GM06990 (cell line): ENCODE results near the gene MAD1L1.
"Not testable (repeated sequence)": the region's sequence is repeated elsewhere in the genome, so short reads cannot be mapped to it uniquely, and the experiment has no call there.

Source experiments
- DNase-seq: peaks from one replicate; pipeline ENCODE4 v3.0.0-alpha.2; 2011; ENCODE audit not compliant: insufficient read length; ENCODE audit errors: extremely low read depth
- H3K27me3 ChIP-seq: replicated peaks from 2 replicates; pipeline ENCODE4 v1.6.0; 2011; ENCODE audit warnings: low read length; ENCODE audit not compliant: control insufficient read depth, insufficient read depth
- H3K36me3 ChIP-seq: 2 replicates; pipeline ENCODE4 v1.5.1; 2011; ENCODE audit warnings: low read length; ENCODE audit not compliant: control insufficient read depth, insufficient read depth
- H3K4me3 ChIP-seq: replicated peaks from 2 replicates; pipeline ENCODE4 v1.5.1; 2011; ENCODE audit warnings: low read depth, mild to moderate bottlenecking, control low read depth, low read length
- TF ChIP-seq, protein P1 (sequence below): IDR thresholded peaks from 2 replicates; pipeline ENCODE4 v1.5.1; 2011; ENCODE audit warnings: low read length, control low read depth, mild to moderate bottlenecking, inconsistent platforms; ENCODE audit not compliant: insufficient read depth, poor library complexity, severe bottlenecking

MAD1L1 gene

GRCh38 chr7:1998146-1998545 lies 234.6 kb downstream of the MAD1L1 start:
- H3K27me3 ChIP-seq, result no peaks in the 10 kb centered on the region
- DNase-seq, result no peak
- H3K4me3 ChIP-seq, result no peak overlapping the region
- H3K36me3 ChIP-seq, result no peaks in the 10 kb centered on the region; the same call in none of the 2 replicates
- TF ChIP-seq, protein P1, sequence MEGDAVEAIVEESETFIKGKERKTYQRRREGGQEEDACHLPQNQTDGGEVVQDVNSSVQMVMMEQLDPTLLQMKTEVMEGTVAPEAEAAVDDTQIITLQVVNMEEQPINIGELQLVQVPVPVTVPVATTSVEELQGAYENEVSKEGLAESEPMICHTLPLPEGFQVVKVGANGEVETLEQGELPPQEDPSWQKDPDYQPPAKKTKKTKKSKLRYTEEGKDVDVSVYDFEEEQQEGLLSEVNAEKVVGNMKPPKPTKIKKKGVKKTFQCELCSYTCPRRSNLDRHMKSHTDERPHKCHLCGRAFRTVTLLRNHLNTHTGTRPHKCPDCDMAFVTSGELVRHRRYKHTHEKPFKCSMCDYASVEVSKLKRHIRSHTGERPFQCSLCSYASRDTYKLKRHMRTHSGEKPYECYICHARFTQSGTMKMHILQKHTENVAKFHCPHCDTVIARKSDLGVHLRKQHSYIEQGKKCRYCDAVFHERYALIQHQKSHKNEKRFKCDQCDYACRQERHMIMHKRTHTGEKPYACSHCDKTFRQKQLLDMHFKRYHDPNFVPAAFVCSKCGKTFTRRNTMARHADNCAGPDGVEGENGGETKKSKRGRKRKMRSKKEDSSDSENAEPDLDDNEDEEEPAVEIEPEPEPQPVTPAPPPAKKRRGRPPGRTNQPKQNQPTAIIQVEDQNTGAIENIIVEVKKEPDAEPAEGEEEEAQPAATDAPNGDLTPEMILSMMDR, result no peak

DNA sequence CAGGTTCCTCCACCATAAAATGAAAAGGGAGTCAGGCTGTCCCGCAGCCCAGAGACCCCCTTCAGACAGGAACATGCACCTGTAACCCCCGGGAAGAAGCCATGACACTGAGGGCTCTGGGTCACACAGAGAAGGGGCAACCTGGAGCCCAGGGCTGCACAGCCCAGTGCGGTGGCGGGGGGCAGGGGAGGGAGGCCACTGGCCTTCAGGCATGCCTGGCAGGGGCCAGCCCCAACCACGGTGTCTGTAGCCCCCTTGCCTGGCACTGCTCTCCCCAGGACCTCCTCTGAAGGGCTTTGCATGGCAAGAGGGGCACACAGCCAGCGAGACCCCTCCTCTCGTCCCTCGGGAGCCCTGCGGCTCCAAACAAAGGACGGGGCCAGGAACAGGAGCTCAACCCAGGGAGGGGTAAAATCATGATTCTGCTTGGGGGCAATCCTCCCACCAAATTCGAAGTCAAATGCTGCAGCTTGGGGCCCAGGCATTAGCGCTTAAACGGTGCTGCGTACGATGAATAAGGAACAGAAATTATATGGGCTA lies 235.1 kb downstream of the MAD1L1 start:
- Histone ChIP-seq H3K4me3 (no peak overlapping the region), H3K27me3 (no peaks in the 10 kb centered on the region), H3K36me3 (no peaks in the 10 kb centered on the region; the same call in none of the 2 replicates)
- DNase-seq, result no peak
- TF ChIP-seq, protein P1, result no peak

- no peak overlapping the region for H3K4me3 ChIP-seq
- TF ChIP-seq, protein P1, result no peak
- no peak for DNase-seq
- no peaks in the 10 kb centered on the region for H3K27me3 ChIP-seq
- H3K36me3 ChIP-seq, result no peaks in the 10 kb centered on the region; the same call in 1 of the 2 replicates
These were observed 235.9 kb downstream of the MAD1L1 start for GRCh38 chr7:1996816-1997215.

DNA sequence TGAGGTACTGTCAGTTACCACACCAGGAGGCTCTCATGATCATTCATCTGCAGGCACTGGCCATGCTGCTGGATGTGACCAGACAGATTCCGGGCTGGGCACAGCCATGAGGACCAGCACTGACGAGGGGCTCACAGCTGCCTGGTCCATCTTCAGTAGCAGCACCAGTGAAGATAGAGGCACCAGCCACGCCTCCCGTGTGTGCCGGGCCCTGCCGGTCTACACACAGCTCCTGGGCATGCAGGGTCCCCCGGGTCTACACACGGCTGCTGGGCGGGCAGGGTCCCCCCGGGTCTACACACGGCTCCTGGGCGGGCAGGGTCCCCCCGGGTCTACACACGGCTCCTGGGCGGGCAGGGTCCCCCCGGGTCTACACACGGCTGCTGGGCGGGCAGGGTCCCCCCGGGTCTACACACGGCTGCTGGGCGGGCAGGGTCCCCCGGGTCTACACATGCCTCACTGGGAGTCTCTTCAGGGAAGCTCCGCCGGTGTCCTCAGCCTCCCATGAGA lies 236.8 kb downstream of the MAD1L1 start:
- not testable (repeated sequence) for DNase-seq, H3K36me3 ChIP-seq, H3K4me3 ChIP-seq, H3K27me3 ChIP-seq

- no peaks in the 10 kb centered on the region; the same call in 1 of the 2 replicates for H3K36me3 ChIP-seq
- TF ChIP-seq, protein P1, result no peak
- H3K4me3 ChIP-seq, result no peak overlapping the region
- no peaks in the 10 kb centered on the region for H3K27me3 ChIP-seq
- DNase-seq, result no peak
These were observed 237.3 kb downstream of the MAD1L1 start for GRCh38 chr7:1995426-1995825.

GRCh38 chr7:1994931-1995330 lies 237.8 kb downstream of the MAD1L1 start:
- DNase-seq, result no peak
- no peaks in the 10 kb centered on the region for H3K27me3 ChIP-seq
- TF ChIP-seq, protein P1, result no peak
- H3K36me3 ChIP-seq, result no peaks in the 10 kb centered on the region; the same call in 1 of the 2 replicates
- H3K4me3 ChIP-seq, result no peak overlapping the region
